ENCODE measurements around the gene SRPX2. TPM values are rescaled to one million over a fixed set of nuclear protein-coding genes. Genes with fewer than 3 reads are reported as not detected.
"Not testable (repeated sequence)": the region's sequence is repeated elsewhere in the genome, so short reads cannot be mapped to it uniquely, and the experiment has no call there.

Gene SRPX2
- total and polyA plus RNA-seq, 12 donors: 9.0 to 73.3 (median 17.9) TPM

GRCh38 chrX:100717363-100717762 lies 73.4 kb downstream of the SRPX2 start:
- intact Hi-C loops (cut with DNase I): no loop called here
- Histone ChIP-seq H3K9me3 (replicated peaks in 1 of 3) (no peaks in the 10 kb centered on the region), H3K4me1 (replicated peaks in 1 of 2) (no peaks in the 10 kb centered on the region), H3K27ac (no peak overlapping the region), H3K4me3 (no peak overlapping the region), H3K27me3 (no peaks in the 10 kb centered on the region), H3K36me3 (replicated peaks in 1 of 2) (no peaks in the 10 kb centered on the region)
- no peak for TF ChIP-seq POLR2A (IDR thresholded peaks at IDR 0.05)
- TF ChIP-seq, protein P1, sequence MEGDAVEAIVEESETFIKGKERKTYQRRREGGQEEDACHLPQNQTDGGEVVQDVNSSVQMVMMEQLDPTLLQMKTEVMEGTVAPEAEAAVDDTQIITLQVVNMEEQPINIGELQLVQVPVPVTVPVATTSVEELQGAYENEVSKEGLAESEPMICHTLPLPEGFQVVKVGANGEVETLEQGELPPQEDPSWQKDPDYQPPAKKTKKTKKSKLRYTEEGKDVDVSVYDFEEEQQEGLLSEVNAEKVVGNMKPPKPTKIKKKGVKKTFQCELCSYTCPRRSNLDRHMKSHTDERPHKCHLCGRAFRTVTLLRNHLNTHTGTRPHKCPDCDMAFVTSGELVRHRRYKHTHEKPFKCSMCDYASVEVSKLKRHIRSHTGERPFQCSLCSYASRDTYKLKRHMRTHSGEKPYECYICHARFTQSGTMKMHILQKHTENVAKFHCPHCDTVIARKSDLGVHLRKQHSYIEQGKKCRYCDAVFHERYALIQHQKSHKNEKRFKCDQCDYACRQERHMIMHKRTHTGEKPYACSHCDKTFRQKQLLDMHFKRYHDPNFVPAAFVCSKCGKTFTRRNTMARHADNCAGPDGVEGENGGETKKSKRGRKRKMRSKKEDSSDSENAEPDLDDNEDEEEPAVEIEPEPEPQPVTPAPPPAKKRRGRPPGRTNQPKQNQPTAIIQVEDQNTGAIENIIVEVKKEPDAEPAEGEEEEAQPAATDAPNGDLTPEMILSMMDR (IDR thresholded peaks at IDR 0.05): no peak
- WGBS, 4 donors: 75 to 90% (median 83%) methylated on average over 8 of the region's 8 CpGs
- no peak for DNase-seq

- Histone ChIP-seq H3K4me1 (replicated peaks in 1 of 2) (no peaks in the 10 kb centered on the region), H3K9me3 (replicated peaks in 1 of 3) (no peaks in the 10 kb centered on the region), H3K4me3 (no peak overlapping the region), H3K27ac (no peak overlapping the region), H3K36me3 (replicated peaks in 1 of 2) (no peaks in the 10 kb centered on the region), H3K27me3 (no peaks in the 10 kb centered on the region)
- intact Hi-C loops (cut with DNase I): no loop called here
- DNase-seq: no peak
- 68 to 78% (median 73%) methylated on average over 2 of the region's 2 CpGs for WGBS, 4 donors
- no peak for TF ChIP-seq POLR2A (IDR thresholded peaks at IDR 0.05)
- TF ChIP-seq, protein P1 (IDR thresholded peaks at IDR 0.05): no peak
These were observed 75.1 kb downstream of the SRPX2 start for GRCh38 chrX:100719139-100719538.

DNA sequence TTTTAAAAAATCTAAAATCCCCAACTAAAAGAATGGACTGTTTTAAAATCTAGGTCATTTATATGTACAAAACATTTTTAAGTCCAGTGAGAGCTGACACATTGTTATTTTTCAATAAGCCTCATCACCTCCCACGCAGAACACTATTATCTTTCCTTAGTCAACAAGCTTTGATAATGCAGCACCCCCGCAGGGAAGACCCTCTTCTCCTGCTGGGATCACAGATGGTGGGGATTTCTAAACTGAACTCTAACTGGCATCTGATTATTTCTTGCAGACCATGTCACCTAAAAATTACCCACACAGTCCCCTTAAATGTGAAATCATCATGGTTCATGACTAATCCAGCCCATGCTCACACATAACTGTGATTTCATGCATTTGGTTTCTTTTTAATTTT lies 76.3 kb downstream of the SRPX2 start:
- DNase-seq: no peak

GRCh38 chrX:100721328-100721727 lies 77.3 kb downstream of the SRPX2 start:
- H3K9me3 ChIP-seq (replicated peaks in 1 of 3): no peaks in the 10 kb centered on the region
- intact Hi-C loops (cut with DNase I): no loop called here
- no peak overlapping the region for H3K4me3 ChIP-seq
- TF ChIP-seq, protein P1 (IDR thresholded peaks at IDR 0.05): no peak
- no peak for DNase-seq
- H3K36me3 ChIP-seq (replicated peaks in 1 of 2): no peaks in the 10 kb centered on the region
- no peak overlapping the region for H3K27ac ChIP-seq
- H3K27me3 ChIP-seq: no peaks in the 10 kb centered on the region
- H3K4me1 ChIP-seq (replicated peaks in 1 of 2): no peaks in the 10 kb centered on the region

More for the DNA sequence above, 76.3 kb downstream of the SRPX2 start:
- H3K36me3 ChIP-seq (replicated peaks in 1 of 2): no peaks in the 10 kb centered on the region
- intact Hi-C loops (cut with DNase I): no loop called here
- H3K27me3 ChIP-seq: no peaks in the 10 kb centered on the region
- TF ChIP-seq, protein P1 (IDR thresholded peaks at IDR 0.05): no peak
- no peak for TF ChIP-seq POLR2A (IDR thresholded peaks at IDR 0.05)
- no peak overlapping the region for H3K4me3 ChIP-seq
- H3K4me1 ChIP-seq (replicated peaks in 1 of 2): no peaks in the 10 kb centered on the region
- no peaks in the 10 kb centered on the region for H3K9me3 ChIP-seq (replicated peaks in 1 of 3)
- 58 to 94% (median 66%) methylated on average over 2 of the region's 2 CpGs for WGBS, 4 donors
- H3K27ac ChIP-seq: no peak overlapping the region

DNA sequence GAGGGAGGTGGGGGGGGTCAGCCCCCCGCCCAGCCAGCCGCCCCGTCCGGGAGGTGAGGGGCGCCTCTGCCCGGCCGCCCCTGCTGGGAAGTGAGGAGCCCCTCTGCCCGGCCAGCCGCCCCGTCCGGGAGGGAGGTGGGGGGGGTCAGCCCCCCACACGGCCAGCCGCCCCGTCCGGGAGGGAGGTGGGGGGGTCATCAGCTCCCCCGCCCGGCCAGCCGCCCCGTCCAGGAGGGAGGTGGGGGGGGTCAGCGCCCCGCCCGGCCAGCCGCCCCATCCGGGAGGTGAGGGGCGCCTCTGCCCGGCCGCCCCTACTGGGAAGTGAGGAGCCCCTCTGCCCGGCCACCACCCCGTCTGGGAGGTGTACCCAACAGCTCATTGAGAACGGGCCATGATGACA lies 80.0 kb downstream of the SRPX2 start:
- H3K36me3 ChIP-seq (replicated peaks in 1 of 2); H3K27ac ChIP-seq; DNase-seq; H3K4me3 ChIP-seq; H3K9me3 ChIP-seq (replicated peaks in 1 of 3); H3K4me1 ChIP-seq (replicated peaks in 1 of 2); H3K27me3 ChIP-seq; intact Hi-C loops (cut with DNase I): not testable (repeated sequence)
- WGBS, 4 donors: 91 to 92% methylated on average over 12 to 13 of the region's 30 CpGs; no CpG with 5 or more reads in 2 of the 4 donors

Other genes starting within 250 kb of the SRPX2 start
- under 1 TPM in 8 of 9 donors, not detected in 1; 0.07 to 0.35 (median 0.18) TPM for gene PCDH19, start 233.9 kb upstream of the SRPX2 start, total RNA-seq
- under 1 TPM; 0.08 to 0.20 (median 0.11) TPM for gene PCDH19, start 233.9 kb upstream of the SRPX2 start, polyA plus RNA-seq
- under 1 TPM in 3 of 9 donors, not detected in 6; 0.14 to 0.60 (median 0.22) TPM for gene TNMD, start 59.3 kb upstream of the SRPX2 start, total RNA-seq
- under 1 TPM in 2 of 3 donors, not detected in 1; 0.24 to 0.67 TPM for gene TNMD, start 59.3 kb upstream of the SRPX2 start, polyA plus RNA-seq
- gene TSPAN6, start 7.4 kb upstream of the SRPX2 start, total RNA-seq: 10 to 100 TPM; 21.6 to 70.4 (median 29.6) TPM
- gene TSPAN6, start 7.4 kb upstream of the SRPX2 start, polyA plus RNA-seq: 10 to 100 TPM; 12.5 to 28.4 (median 16.9) TPM
- gene SYTL4, start 87.9 kb downstream of the SRPX2 start, total RNA-seq: 10 to 100 TPM in 1 of 9 donors, 1 to 10 TPM in 8; 3.4 to 12.3 (median 6.4) TPM
- gene SYTL4, start 87.9 kb downstream of the SRPX2 start, polyA plus RNA-seq: 1 to 10 TPM; 4.0 to 5.3 (median 4.5) TPM
- gene CSTF2, start 176.2 kb downstream of the SRPX2 start, total RNA-seq: 10 to 100 TPM in 7 of 9 donors, 1 to 10 TPM in 2; 8.2 to 17.0 (median 14.1) TPM
- gene CSTF2, start 176.2 kb downstream of the SRPX2 start, polyA plus RNA-seq: 10 to 100 TPM in 1 of 3 donors, 1 to 10 TPM in 2; 3.3 to 14.8 (median 3.6) TPM
- gene NOX1, start 230.2 kb downstream of the SRPX2 start, total RNA-seq: not detected
- under 1 TPM in 2 of 3 donors, not detected in 1; 0.07 to 0.16 TPM for gene NOX1, start 230.2 kb downstream of the SRPX2 start, polyA plus RNA-seq